Retina (tissue), 1 donor: ENCODE results near the gene LRRTM2.

Experiments
- DNase-seq: peaks from one replicate; pipeline ENCODE4 v3.0.0-alpha.2; 2016

The LRRTM2 gene

GRCh38 chr5:138883211-138883610 lies 8.1 kb upstream of the LRRTM2 start:
- no peak for DNase-seq

- DNase-seq, result no peak
Observed at GRCh38 chr5:138878437-138879235, 3.5 kb upstream of the LRRTM2 start.

- DNase-seq, result no peak
Observed at GRCh38 chr5:138876811-138877210, 1.7 kb upstream of the LRRTM2 start.

- peak; percentile 38 for DNase-seq
Observed at GRCh38 chr5:138875946-138876345, 811 bp upstream of the LRRTM2 start.

DNA sequence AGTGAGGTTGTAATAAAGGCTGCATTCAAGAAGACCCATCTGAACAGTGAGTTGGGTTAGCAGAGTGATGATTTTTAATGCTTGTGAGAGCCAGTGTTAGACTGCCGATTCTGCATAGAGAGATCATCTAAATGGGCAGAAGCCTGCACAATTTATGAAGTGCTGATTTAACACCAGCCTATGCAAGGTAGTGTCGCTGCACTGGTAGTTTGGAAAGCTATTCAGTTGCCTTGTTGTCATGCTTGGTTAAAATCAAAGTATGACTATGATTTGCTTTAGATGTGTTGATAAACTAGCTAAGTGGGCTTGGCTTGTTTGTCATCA lies 379 bp upstream of the LRRTM2 start:
- no peak for DNase-seq

GRCh38 chr5:138874241-138874640 lies 894 bp downstream of the LRRTM2 start:
- peak; percentile 64 for DNase-seq

DNA sequence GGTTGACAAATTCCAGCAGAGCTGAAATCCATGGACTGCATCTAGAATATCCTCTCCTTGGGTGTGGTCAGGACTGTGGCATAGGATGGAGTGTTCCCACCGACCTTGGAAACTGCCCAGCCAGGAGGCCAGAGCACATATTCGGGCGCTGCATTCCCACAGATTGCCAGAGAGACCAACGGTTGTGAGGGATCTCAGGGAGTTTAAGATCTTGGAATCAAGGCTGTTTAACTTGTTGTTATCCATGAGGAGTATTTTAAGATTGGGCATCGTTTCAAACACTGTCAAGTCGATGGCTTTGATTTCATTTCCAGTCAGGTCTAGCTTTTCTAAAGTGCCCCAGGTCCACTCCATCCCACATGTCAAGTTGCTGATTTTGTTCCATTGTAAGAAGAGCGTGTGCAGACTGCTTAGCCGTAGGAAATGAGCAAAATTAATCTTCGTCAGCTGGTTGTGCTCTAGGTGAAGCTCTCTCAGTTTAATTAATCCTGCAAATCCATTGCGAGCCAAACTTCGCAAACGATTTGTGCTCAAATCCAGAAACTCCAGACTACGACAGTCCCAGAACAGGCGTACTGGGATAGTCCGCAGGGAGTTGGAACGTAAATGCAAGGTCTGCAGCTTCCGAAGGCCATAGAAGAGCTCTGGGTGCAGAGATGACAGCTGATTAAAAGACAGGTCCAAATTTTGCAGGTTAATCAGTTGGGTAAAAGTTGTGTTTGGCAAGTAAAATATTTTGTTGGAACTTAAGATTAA lies 1.5 kb downstream of the LRRTM2 start:
- peak; percentile 63 for DNase-seq

DNA sequence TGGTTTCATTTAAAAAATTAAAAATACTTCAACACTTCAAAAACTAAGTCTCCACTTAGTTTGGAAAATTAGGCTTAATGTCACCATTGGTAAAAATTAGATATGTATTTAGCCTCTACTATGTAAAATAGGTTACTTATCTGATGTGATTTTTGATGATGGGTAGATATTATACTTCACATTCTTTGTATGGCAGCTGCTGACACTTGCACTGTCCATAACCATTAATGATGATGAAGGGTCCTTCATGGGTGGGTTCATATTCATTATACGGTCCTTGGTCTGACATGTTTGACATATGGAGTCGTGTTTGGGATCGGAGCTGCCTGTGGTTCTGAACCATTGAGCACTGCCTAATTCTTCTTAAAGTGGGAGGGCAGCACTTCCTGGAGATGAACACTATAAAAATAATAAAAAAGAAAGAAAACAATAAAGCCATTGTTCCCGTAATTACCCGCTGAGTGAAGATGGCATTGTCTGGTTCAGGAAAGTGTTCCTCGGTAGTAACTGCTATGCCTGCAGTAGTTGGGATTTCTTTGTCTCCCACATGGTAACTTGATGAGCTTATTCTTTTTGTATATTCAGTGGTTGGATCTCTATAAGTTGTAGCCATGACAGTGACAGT lies 2.2 kb downstream of the LRRTM2 start:
- DNase-seq, result peak; percentile 74

- no peak for DNase-seq
Observed at GRCh38 chr5:138870611-138871010, 4.5 kb downstream of the LRRTM2 start.

DNA sequence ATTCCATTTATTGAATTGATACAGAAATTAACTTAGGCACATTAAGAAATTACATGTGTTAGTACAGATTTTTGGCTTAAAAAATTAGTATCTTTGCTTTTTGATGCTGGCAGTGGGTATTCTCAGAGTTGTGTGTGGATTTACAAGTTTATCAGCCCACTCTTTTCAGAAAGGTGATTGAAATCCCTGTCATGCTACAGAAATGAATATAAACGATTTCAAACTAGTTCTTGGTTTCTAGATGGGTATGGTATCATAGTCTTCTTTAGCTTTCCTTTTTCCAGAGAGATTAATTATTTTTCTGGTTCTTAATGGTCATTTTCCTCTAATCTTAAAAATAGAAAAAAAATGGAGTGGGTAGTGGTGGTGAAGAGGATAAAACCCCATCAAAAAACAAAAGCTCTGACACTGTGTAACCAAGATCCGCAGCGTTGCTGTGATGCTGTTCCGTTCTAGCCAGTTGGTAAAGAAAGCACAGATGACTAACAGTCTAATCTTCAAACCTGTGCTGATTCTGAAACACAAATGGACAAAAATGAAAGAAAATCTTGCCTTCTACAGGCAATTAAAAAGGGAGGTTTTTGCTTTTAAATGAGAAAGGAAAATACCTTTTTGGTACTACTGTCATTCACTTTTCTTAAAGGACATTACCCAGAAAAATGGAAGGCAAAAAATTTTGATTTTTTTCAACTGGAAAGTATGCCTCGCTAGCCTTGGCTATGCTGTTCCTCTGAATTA lies 5.2 kb downstream of the LRRTM2 start:
- no peak for DNase-seq

- no peak for DNase-seq
Observed at GRCh38 chr5:138869038-138869437, 6.1 kb downstream of the LRRTM2 start.

DNA sequence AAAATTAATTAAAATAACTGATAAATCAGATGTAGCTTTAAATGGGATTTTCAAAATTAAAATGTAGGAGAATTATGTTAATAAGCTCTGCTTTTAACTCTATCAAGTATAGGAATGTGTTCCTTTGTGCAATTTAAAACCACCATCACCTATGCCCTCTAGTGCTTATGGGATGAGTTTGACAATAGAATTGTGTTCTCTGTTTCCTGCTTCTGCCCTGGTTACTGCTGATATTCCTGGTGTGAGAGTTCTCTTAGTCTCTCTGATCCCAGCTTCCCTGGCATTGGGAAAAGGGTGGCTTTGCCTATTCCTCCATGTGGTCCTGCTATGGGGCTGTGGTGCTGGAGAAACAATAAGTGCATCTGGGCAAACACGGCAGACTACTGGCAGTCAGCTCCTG lies 8.1 kb downstream of the LRRTM2 start:
- no peak for DNase-seq

DNA sequence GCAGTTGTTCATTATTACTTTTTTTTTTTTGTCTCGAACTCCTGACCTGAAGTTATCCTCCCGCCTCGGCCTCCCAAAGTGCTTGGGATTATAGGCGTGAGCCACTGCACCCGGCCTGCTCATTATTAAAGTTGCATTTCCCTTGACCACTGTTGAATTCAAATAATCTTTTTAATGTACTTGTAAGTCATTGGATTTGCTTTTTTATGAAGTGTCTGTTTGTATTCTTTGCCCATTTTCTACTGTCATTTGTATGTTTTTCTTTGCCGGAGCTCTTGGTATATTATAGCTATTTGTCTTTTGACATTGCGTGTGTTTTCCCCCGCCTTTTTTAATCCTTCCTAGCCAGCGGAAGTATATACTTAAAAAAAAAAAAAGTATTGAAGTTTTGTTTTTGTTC lies 22.0 kb downstream of the LRRTM2 start:
- no peak for DNase-seq

- no peak for DNase-seq
Observed at GRCh38 chr5:138850865-138851435, 24.2 kb downstream of the LRRTM2 start.

DNA sequence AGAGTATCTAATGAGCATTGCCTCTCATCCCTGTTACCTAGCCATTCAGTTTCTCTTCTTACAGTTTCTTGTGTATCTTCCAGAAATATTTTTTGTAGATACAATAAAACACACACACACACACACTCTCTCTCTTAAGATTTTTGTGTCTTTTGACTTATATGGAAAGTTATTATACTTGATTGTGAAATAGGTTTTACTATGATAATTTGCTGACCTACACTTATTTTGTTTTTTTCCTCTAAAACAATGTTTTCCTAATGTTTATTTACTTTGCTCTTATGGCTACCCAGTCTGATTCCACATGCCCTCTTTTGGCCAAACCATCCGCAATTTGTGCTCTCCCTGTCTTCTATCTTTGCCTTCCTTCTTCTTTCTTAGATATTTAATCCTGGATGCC lies 25.3 kb downstream of the LRRTM2 start:
- no peak for DNase-seq

- DNase-seq, result no peak
Observed at GRCh38 chr5:138849439-138849838, 25.7 kb downstream of the LRRTM2 start.

DNA sequence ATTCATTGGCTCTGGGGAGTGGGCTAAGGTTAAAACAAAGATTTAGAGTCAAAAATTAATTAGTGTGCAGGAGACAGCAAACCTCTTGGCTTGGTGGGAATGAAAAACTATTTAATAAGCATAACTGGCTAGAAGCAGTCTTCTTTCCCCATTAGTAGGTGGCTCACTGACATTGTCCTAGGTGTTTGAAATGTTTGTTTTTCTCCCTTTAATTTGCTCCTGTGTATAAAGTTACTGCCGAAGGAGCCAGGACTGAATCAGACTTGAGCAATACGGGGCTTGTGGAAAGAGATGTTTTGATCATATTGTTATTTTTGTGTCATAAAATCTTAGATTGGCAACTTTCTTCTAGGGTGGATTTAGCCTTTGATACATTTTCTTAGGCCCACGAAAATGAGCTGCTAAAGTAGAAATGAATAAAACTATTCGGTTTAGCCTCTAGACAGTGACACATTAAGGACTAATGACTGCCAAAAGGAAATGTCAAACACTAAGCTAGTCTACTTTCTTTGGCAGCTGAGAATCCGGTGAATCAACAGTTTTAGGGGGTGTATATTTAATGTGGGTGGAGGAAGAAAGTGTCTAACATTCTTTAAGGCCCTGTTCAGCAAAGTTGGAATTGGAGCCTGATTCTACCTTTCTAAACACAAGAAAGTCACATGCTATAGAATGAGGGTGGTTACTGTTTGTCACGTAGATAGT lies 30.2 kb downstream of the LRRTM2 start:
- no peak for DNase-seq

- no peak for DNase-seq
Observed at GRCh38 chr5:138844125-138844461, 31.0 kb downstream of the LRRTM2 start.

- no peak for DNase-seq
Observed at GRCh38 chr5:138843316-138844124, 31.6 kb downstream of the LRRTM2 start.

GRCh38 chr5:138841531-138841930 lies 33.6 kb downstream of the LRRTM2 start:
- DNase-seq, result no peak

- peak; percentile 72 for DNase-seq
Observed at GRCh38 chr5:138840103-138840502, 35.0 kb downstream of the LRRTM2 start.

- no peak for DNase-seq
Observed at GRCh38 chr5:138837160-138837559, 38.0 kb downstream of the LRRTM2 start.
